HepG2 (cell line): ENCODE measurements around the gene HMCN1.

Source experiments
- ATF2 ChIP-seq: sonication (generic); formaldehyde crosslinking; IDR thresholded peaks from 2 replicates; pipeline ENCODE4 v1.4.0; 2020; ENCODE audit warnings: missing genetic modification reagents
- CENPT ChIP-seq: sonication (generic); formaldehyde crosslinking; IDR thresholded peaks from 2 replicates; pipeline ENCODE4 v1.8.0; 2022; ENCODE audit warnings: low read depth, mild to moderate bottlenecking, moderate library complexity, missing genetic modification reagents
- CTCF ChIP-seq: sonication (generic); formaldehyde crosslinking; IDR thresholded peaks from 2 replicates; pipeline ENCODE4 v1.5.0; 2020; ENCODE audit warnings: mild to moderate bottlenecking, missing genetic modification reagents, moderate library complexity
- ELF1 ChIP-seq: sonication (generic); formaldehyde crosslinking; IDR thresholded peaks from 2 replicates; pipeline ENCODE4 v1.4.0; 2020; ENCODE audit warnings: missing genetic modification reagents
- MEIS1 ChIP-seq: sonication (generic); formaldehyde crosslinking; IDR thresholded peaks from 2 replicates; pipeline ENCODE4 v1.9.0; 2021; ENCODE audit warnings: mild to moderate bottlenecking, missing genetic modification reagents, moderate library complexity, borderline replicate concordance
- PHF21A ChIP-seq: sonication (generic); formaldehyde crosslinking; IDR thresholded peaks from 2 replicates; pipeline ENCODE4 v1.5.0; 2020; ENCODE audit warnings: mild to moderate bottlenecking, missing genetic modification reagents
- POLR2A ChIP-seq, 2 experiments: IDR thresholded peaks; 2 replicates each; pipeline ENCODE4 v1.6.1; 2011; ENCODE audit warnings: low read depth in 2 of 2, low read length in 2 of 2, mild to moderate bottlenecking in 1 of 2, moderate library complexity in 1 of 2; ENCODE audit not compliant: insufficient read depth in 1 of 2
- POLR2AphosphoS5 ChIP-seq: IDR thresholded peaks from 2 replicates; pipeline ENCODE4 v1.6.1; 2012; ENCODE audit warnings: low read depth, low read length
- RXRA ChIP-seq: sonication (generic); formaldehyde crosslinking; IDR thresholded peaks from 2 replicates; pipeline ENCODE4 v1.5.1; 2020; ENCODE audit warnings: missing genetic modification reagents
- ZBTB2 ChIP-seq: sonication (generic); formaldehyde crosslinking; IDR thresholded peaks from 2 replicates; pipeline ENCODE4 v1.8.0; 2022; ENCODE audit warnings: low read depth, missing genetic modification reagents
- ZFP1 ChIP-seq: IDR thresholded peaks from 2 replicates; pipeline ENCODE4 v1.6.1; 2016
- ZNF550 ChIP-seq: sonication (generic); formaldehyde crosslinking; IDR thresholded peaks from 2 replicates; pipeline ENCODE4 v1.4.0; 2020; ENCODE audit warnings: mild to moderate bottlenecking, missing genetic modification reagents, borderline replicate concordance

GRCh38 chr1:186193224-186193623 lies 459.0 kb downstream of the HMCN1 start:
- TF ChIP-seq POLR2AphosphoS5 (no peak), ZBTB2 (CRISPR knock-in tag) (no peak), CTCF (CRISPR knock-in tag) (no peak), RXRA (no peak), ZNF550 (no peak), ZFP1 (CRISPR knock-in tag) (no peak), PHF21A (no peak), MEIS1 (CRISPR knock-in tag) (no peak), ELF1 (CRISPR knock-in tag) (no peak), POLR2A (IDR thresholded peaks at IDR 0.05; ENCODE audit: insufficient read depth in 1 of 2, low read depth in 2 of 2, low read length in 2 of 2) (no peak), CENPT (CRISPR knock-in tag) (no peak), ATF2 (CRISPR knock-in tag) (no peak)
